GM23338 (cell line): ENCODE measurements around the gene LUZP2. TPM values are rescaled to one million over a fixed set of nuclear protein-coding genes. Genes with fewer than 3 reads are reported as not detected.

Experiments used
- ATAC-seq: fragments of 200-7000 bp; cut with Tn5 transposase; 3 replicates; pipeline ENCODE4 v1.9.1; 2020
- DNase-seq: peaks from one replicate; pipeline ENCODE4 v3.0.0-alpha.2; 2015; ENCODE audit warnings: low spot score
- H2AFZ ChIP-seq: fragments of 200-600 bp; sonication (generic); 2 replicates; pipeline ENCODE4 v1.8.0; 2016; ENCODE audit warnings: antibody characterized with exemption, mild to moderate bottlenecking, moderate library complexity
- H3F3A ChIP-seq: fragments of 200-600 bp; sonication (generic); replicated peaks from 2 replicates; pipeline ENCODE4 v1.8.0; 2017; ENCODE audit warnings: antibody characterized with exemption, mixed run types, low read depth
- H3K27ac ChIP-seq: fragments of 200-600 bp; sonication (generic); 2 replicates; pipeline ENCODE4 v1.6.1; 2016; ENCODE audit warnings: low read depth
- H3K27me3 ChIP-seq: fragments of 200-600 bp; sonication (generic); 2 replicates; pipeline ENCODE4 v1.8.0; 2016; ENCODE audit warnings: mild to moderate bottlenecking, mixed run types, moderate library complexity; ENCODE audit not compliant: insufficient read depth
- H3K36me3 ChIP-seq: fragments of 200-600 bp; sonication (generic); 2 replicates; pipeline ENCODE4 v1.8.0; 2016; ENCODE audit warnings: mild to moderate bottlenecking; ENCODE audit not compliant: insufficient read depth
- H3K4me1 ChIP-seq: fragments of 200-600 bp; sonication (generic); 2 replicates; pipeline ENCODE4 v1.8.0; 2016; ENCODE audit warnings: mild to moderate bottlenecking, moderate library complexity; ENCODE audit not compliant: insufficient read depth
- H3K4me2 ChIP-seq: fragments of 200-600 bp; sonication (generic); 2 replicates; pipeline ENCODE4 v1.7.1; 2017; ENCODE audit warnings: mixed run types
- H3K4me3 ChIP-seq: fragments of 200-600 bp; sonication (generic); 2 replicates; pipeline ENCODE4 v1.6.1; 2016; ENCODE audit warnings: mixed run types
- H3K79me2 ChIP-seq: fragments of 200-600 bp; sonication (generic); replicated peaks from 2 replicates; pipeline ENCODE4 v1.8.0; 2017; ENCODE audit warnings: mild to moderate bottlenecking; ENCODE audit not compliant: insufficient read depth
- H3K9me2 ChIP-seq: fragments of 200-600 bp; sonication (generic); 2 replicates; pipeline ENCODE4 v1.8.0; 2017; ENCODE audit not compliant: insufficient read depth
- H4K20me1 ChIP-seq: fragments of 200-600 bp; sonication (generic); replicated peaks from 2 replicates; pipeline ENCODE4 v1.8.0; 2017; ENCODE audit warnings: mild to moderate bottlenecking; ENCODE audit not compliant: insufficient read depth
- H3K27ac Mint-ChIP-seq: 2 replicates; pipeline ENCODE4 v1.8.0; 2020; ENCODE audit warnings: inconsistent platforms, mild to moderate bottlenecking, moderate library complexity, mixed read lengths
- H3K27me3 Mint-ChIP-seq: 3 replicates; pipeline ENCODE4 v1.8.0; 2022; ENCODE audit warnings: low read depth, mild to moderate bottlenecking, moderate library complexity, mixed read lengths, inconsistent platforms; ENCODE audit not compliant: insufficient read depth, poor library complexity
- H3K36me3 Mint-ChIP-seq: 3 replicates; pipeline ENCODE4 v1.8.0; 2021; ENCODE audit warnings: low read depth, mild to moderate bottlenecking, inconsistent platforms, moderate library complexity, mixed read lengths
- H3K4me1 Mint-ChIP-seq: 3 replicates; pipeline ENCODE4 v1.8.0; 2020; ENCODE audit warnings: mild to moderate bottlenecking, inconsistent platforms, mixed read lengths
- H3K4me3 Mint-ChIP-seq: 3 replicates; pipeline ENCODE4 v1.8.0; 2021; ENCODE audit warnings: moderate library complexity, mild to moderate bottlenecking, inconsistent platforms, mixed read lengths
- H3K9me3 Mint-ChIP-seq: 3 replicates; pipeline ENCODE4 v1.8.0; 2020; ENCODE audit warnings: moderate library complexity, mild to moderate bottlenecking, inconsistent platforms, mixed read lengths
- EZH2 ChIP-seq: fragments of 200-600 bp; sonication (generic); IDR thresholded peaks from one replicate; pipeline ENCODE4 v1.8.0; 2017; ENCODE audit warnings: antibody characterized with exemption, mild to moderate bottlenecking, low read depth; ENCODE audit not compliant: unreplicated experiment
- EZH2phosphoT487 ChIP-seq: fragments of 200-600 bp; sonication (generic); IDR thresholded peaks from one replicate; pipeline ENCODE4 v1.8.1; 2018; ENCODE audit warnings: antibody characterized with exemption; ENCODE audit not compliant: unreplicated experiment
- POLR2AphosphoS5 ChIP-seq: IDR thresholded peaks from 2 replicates; pipeline ENCODE4 v1.6.1; 2016; ENCODE audit warnings: antibody characterized with exemption, low read depth
- ZNF331 ChIP-seq: fragments of 250-450 bp; sonication (Bioruptor Pico); IDR thresholded peaks from 2 replicates; pipeline ENCODE4 v1.5.0; 2020; ENCODE audit warnings: low read depth, mild to moderate bottlenecking, moderate library complexity
- ZNF462 ChIP-seq: fragments of 250-450 bp; sonication (Bioruptor Pico); IDR thresholded peaks from 2 replicates; pipeline ENCODE4 v1.5.0; 2020; ENCODE audit warnings: mild to moderate bottlenecking, moderate library complexity
- polyA plus RNA-seq: library from polyadenylated mRNA; unstranded; fragments of >200 nt; fragmentation: Nextera tagmentation; extraction: Ambion mirVana; gene quantifications from 2 replicates; pipeline ENCODE4 v1.2.1, GENCODE V29; 2016
- total RNA-seq: library from RNA; depleted of rRNA; stranded (reverse); fragments of >200 nt; shearing (Covaris generic); gene quantifications from 2 replicates; pipeline ENCODE4 v1.2.3, GENCODE V29; 2014
- TF ChIP-seq, protein P1 (sequence below), 2 experiments: fragments of 200-600 bp in 1 of 2; sonication (generic) in 1 of 2; conservative IDR thresholded peaks; 2 replicates each; pipeline versions ENCODE4 v1.5.1 to v1.6.1; 2016 to 2017; ENCODE audit warnings: antibody characterized with exemption in 2 of 2, low read depth in 2 of 2, mild to moderate bottlenecking in 2 of 2, moderate library complexity in 1 of 2
- TF ChIP-seq, protein P2 (sequence below): IDR thresholded peaks from 2 replicates; pipeline ENCODE4 v1.6.1; 2016; ENCODE audit warnings: antibody characterized with exemption

Gene LUZP2
- total and polyA plus RNA-seq, 2 experiments from 2014 or later, result 2.0 to 9.2 TPM

DNA sequence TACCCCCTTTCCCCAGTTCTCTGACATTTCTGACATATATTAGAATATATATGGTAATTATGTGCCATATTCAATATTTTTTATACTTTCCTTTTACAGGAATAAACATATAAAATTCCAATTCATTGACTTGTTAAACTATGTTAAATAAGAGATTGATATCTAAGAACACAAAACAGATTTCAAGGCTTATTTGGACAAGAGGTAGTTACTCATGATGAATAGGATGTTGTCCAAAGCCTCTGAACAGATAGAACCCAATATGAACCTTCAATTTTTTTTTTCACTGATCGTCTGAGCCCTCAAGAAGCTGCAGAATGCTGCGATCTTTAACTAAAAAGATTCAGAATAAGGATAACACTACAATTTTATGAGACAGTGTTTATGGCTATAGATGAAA, 340.3 kb downstream of the LUZP2 start (continued):
- TF ChIP-seq ZNF462 (CRISPR knock-in tag), result no peak
- TF ChIP-seq, protein P1, sequence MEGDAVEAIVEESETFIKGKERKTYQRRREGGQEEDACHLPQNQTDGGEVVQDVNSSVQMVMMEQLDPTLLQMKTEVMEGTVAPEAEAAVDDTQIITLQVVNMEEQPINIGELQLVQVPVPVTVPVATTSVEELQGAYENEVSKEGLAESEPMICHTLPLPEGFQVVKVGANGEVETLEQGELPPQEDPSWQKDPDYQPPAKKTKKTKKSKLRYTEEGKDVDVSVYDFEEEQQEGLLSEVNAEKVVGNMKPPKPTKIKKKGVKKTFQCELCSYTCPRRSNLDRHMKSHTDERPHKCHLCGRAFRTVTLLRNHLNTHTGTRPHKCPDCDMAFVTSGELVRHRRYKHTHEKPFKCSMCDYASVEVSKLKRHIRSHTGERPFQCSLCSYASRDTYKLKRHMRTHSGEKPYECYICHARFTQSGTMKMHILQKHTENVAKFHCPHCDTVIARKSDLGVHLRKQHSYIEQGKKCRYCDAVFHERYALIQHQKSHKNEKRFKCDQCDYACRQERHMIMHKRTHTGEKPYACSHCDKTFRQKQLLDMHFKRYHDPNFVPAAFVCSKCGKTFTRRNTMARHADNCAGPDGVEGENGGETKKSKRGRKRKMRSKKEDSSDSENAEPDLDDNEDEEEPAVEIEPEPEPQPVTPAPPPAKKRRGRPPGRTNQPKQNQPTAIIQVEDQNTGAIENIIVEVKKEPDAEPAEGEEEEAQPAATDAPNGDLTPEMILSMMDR (conservative IDR thresholded peaks at IDR 0.05; ENCODE audit: low read depth in 2 of 2), result no peak
- TF ChIP-seq, protein P2, sequence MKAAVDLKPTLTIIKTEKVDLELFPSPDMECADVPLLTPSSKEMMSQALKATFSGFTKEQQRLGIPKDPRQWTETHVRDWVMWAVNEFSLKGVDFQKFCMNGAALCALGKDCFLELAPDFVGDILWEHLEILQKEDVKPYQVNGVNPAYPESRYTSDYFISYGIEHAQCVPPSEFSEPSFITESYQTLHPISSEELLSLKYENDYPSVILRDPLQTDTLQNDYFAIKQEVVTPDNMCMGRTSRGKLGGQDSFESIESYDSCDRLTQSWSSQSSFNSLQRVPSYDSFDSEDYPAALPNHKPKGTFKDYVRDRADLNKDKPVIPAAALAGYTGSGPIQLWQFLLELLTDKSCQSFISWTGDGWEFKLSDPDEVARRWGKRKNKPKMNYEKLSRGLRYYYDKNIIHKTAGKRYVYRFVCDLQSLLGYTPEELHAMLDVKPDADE, result no peak
- TF ChIP-seq POLR2AphosphoS5, result no peak

DNA sequence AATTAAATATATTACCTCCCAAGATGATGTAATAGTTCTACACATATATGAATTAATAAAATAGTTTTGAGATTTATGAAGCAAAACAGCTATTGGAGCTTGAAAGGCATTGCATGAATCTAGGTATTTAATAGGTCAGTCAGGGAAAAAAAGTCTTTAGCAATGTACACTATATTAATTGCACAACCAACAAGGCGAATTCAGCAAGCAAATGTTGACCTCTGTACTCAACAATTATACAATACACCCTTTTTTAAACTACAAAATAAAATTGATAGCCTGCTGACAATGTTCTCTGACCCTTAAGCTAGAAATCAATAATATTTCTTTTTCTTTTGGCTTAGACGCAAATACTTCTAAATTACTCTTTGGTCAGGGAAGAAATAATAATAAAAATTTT, 345.5 kb downstream of the LUZP2 start:
- Histone ChIP-seq H2AFZ (no peak overlapping the region), H3K4me1 (no peaks in the 10 kb centered on the region), H3K27ac (no peak overlapping the region), H3K36me3 (no peaks in the 10 kb centered on the region), H3F3A (no peaks in the 10 kb centered on the region), H3K79me2 (no peaks in the 10 kb centered on the region), H3K27me3 (no peaks in the 10 kb centered on the region), H3K9me2 (no peaks in the 10 kb centered on the region), H4K20me1 (no peaks in the 10 kb centered on the region), H3K4me2 (no peak overlapping the region), H3K4me3 (no peak overlapping the region)
- DNase-seq, result no peak
- ATAC-seq, result no peak
- Mint-ChIP-seq H3K9me3 (no peaks in the 10 kb centered on the region), H3K4me1 (no peaks in the 10 kb centered on the region), H3K4me3 (no peak overlapping the region), H3K27me3 (no peaks in the 10 kb centered on the region), H3K36me3 (no peaks in the 10 kb centered on the region; the same call in 2 of the 3 replicates), H3K27ac (no peak overlapping the region)
- TF ChIP-seq EZH2phosphoT487, result no peak
- no peak for TF ChIP-seq ZNF331
- TF ChIP-seq, protein P1 (conservative IDR thresholded peaks at IDR 0.05; ENCODE audit: low read depth in 2 of 2), result no peak
- no peak for TF ChIP-seq EZH2
- TF ChIP-seq, protein P2, result no peak
